HL-60 (cell line): ENCODE measurements around the gene LST1.
A peak's percentile ranks its signal among the peaks of the same experiment; 100 is the strongest.

ENCODE experiments used
- DNase-seq, 2 experiments: peaks; one replicate each; pipeline ENCODE4 v3.0.0-alpha.2; 2010 to 2020; ENCODE audit warnings: low read depth in 1 of 2, low spot score in 1 of 2
- H3K27ac ChIP-seq: fragments of 250-450 bp; sonication (Bioruptor Pico); replicated peaks from 2 replicates; pipeline ENCODE4 v1.5.1; 2020; ENCODE audit warnings: mild to moderate bottlenecking, moderate library complexity
- H3K27me3 ChIP-seq: fragments of 250-450 bp; sonication (Bioruptor Pico); 2 replicates; pipeline ENCODE4 v1.5.1; 2021; ENCODE audit warnings: mild to moderate bottlenecking, moderate library complexity; ENCODE audit not compliant: insufficient read depth, poor library complexity, severe bottlenecking
- H3K4me3 ChIP-seq: replicated peaks from 2 replicates; pipeline ENCODE4 v1.5.1; 2011; ENCODE audit warnings: mild to moderate bottlenecking, control low read depth, low read length; ENCODE audit not compliant: insufficient read depth
- CTCF ChIP-seq: IDR thresholded peaks from one replicate; pipeline ENCODE4 v1.5.1; 2011; ENCODE audit warnings: low read length, control low read depth, inconsistent platforms; ENCODE audit not compliant: insufficient read depth
- GABPA ChIP-seq: IDR thresholded peaks from 2 replicates; pipeline ENCODE4 v1.6.1; 2012; ENCODE audit warnings: low read depth
- POLR2AphosphoS5 ChIP-seq: IDR thresholded peaks from 2 replicates; pipeline ENCODE4 v1.6.1; 2012; ENCODE audit warnings: low read depth
- REST ChIP-seq: IDR thresholded peaks from 2 replicates; pipeline ENCODE4 v1.6.1; 2012; ENCODE audit warnings: low read depth; ENCODE audit not compliant: insufficient replicate concordance
- SPI1 ChIP-seq: IDR thresholded peaks from 2 replicates; pipeline ENCODE4 v1.6.1; 2012; ENCODE audit warnings: low read depth, mild to moderate bottlenecking, borderline replicate concordance

Gene LST1

DNA sequence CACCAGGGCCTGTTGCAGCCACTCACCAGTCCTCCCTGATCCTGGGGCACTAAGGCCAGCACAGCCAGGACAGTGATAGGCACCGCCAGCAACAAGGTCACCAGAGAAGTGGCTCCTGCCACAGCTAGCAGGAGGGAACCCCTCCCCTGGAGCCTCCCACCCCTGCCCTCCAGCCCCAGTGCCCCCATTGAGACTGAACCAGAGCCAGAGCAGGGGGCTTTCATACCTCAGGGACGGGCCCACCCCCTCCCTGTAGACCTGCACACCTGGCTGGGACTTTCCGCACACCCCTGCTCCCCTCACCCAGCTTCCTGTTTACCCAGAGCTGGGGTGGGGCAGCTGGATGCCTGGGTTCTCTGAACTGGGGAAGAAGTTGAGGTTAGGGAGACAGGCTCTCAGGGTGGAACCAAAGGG is 3.8 kb upstream of the LST1 start, which contains the start of gene LTB:
TSS of gene LTB (minus strand) at position 195 of the 414 bp plus-strand sequence. CDS start at position 188, 7 bp downstream.
- no peaks in the 10 kb centered on the region for H3K27me3 ChIP-seq

DNA sequence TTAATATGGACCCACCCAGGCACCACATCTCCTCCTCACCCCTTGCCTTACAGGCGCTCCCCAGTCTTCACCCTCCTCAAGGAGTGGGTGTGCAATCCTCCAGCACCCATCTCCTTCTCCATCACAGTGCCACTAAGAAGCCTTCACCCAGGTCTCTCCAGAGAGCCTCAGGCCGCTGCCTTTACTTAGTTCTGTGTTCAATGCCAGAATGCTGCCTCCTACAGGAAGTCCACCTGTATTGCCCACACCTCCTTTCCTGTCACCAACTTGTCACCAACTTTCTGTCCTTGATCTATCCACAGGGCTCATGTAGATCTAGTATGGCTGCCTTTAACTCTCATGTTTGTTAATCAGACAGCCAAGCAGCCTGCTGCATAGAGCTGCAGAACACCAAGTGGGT is 586 bp upstream of the LST1 start:
- no peaks in the 10 kb centered on the region for H3K27me3 ChIP-seq
- no peak overlapping the region for H3K4me3 ChIP-seq
- peak in 1 of 2 experiments; percentile 82 for DNase-seq
- H3K27ac ChIP-seq, result peak overlapping the region; percentile 98
- no peak for TF ChIP-seq POLR2AphosphoS5
- TF ChIP-seq SPI1, result no peak
- TF ChIP-seq GABPA, result no peak
- TF ChIP-seq REST, result no peak
- TF ChIP-seq CTCF, result peak; percentile 59

More for the DNA sequence above, 3.8 kb upstream of the LST1 start, which contains the start of gene LTB:
- peak in 1 of 2 experiments; percentile 39 for DNase-seq
- Histone ChIP-seq H3K4me3 (peak within 1 kb of the TSS; percentile 55), H3K27ac (peak within 1 kb of the TSS; percentile 89)
- TF ChIP-seq REST (no peak), POLR2AphosphoS5 (no peak), GABPA (no peak), CTCF (no peak), SPI1 (0 out of 2 replicates have a peak, but pooled peaks have one; percentile 16)

- H3K27ac ChIP-seq, result peak overlapping the region; percentile 98
- peak overlapping the region; percentile 60 for H3K4me3 ChIP-seq
- TF ChIP-seq CTCF (no peak), POLR2AphosphoS5 (peak; percentile 92), REST (peak; percentile 28), GABPA (peak; percentile 71), SPI1 (peak; percentile 99)
- peak; percentile 95 to 97 for DNase-seq
- H3K27me3 ChIP-seq, result no peaks in the 10 kb centered on the region
Measured at GRCh38 chr6:31586599-31587281, 663 bp downstream of the LST1 start.
